Liver (tissue), 9 donors: ENCODE measurements around the gene GALNT14. TPM values are rescaled to one million over a fixed set of nuclear protein-coding genes. Genes with fewer than 3 reads are reported as not detected.

Experiments
- DNase-seq: peaks from one replicate; pipeline ENCODE4 v3.0.0-alpha.2; 2017; ENCODE audit warnings: low spot score
- H3K27ac ChIP-seq, 2 donors: one replicate each; pipeline ENCODE4 v1.7.0; 2013; ENCODE audit warnings: inconsistent platforms in 2 of 2, low read length in 2 of 2, control low read depth in 1 of 2, low read depth in 1 of 2, mild to moderate bottlenecking in 1 of 2
- H3K27me3 ChIP-seq, 4 donors: one replicate each; pipeline versions ENCODE4 v1.6.1 to v1.7.0; 2013; ENCODE audit warnings: low read length in 3 of 4, inconsistent platforms in 1 of 4, mild to moderate bottlenecking in 1 of 4, moderate library complexity in 1 of 4; ENCODE audit not compliant: control insufficient read depth in 4 of 4, insufficient read depth in 4 of 4
- H3K36me3 ChIP-seq, 4 donors: one replicate each; pipeline versions ENCODE4 v1.6.1 to v1.7.0; 2013; ENCODE audit warnings: low read length in 3 of 4, mild to moderate bottlenecking in 3 of 4, low read depth in 1 of 4, moderate library complexity in 1 of 4; ENCODE audit not compliant: control insufficient read depth in 4 of 4, insufficient read depth in 3 of 4
- H3K4me1 ChIP-seq, 4 donors: one replicate each; pipeline versions ENCODE4 v1.6.1 to v1.7.0; 2013; ENCODE audit warnings: low read length in 3 of 4, mild to moderate bottlenecking in 3 of 4, moderate library complexity in 1 of 4; ENCODE audit not compliant: control insufficient read depth in 4 of 4, insufficient read depth in 4 of 4
- H3K4me3 ChIP-seq, 3 donors: one replicate each; pipeline versions ENCODE4 v1.6.1 to v1.7.0; 2013; ENCODE audit warnings: low read length in 3 of 3, control low read depth in 1 of 3, low read depth in 1 of 3, mild to moderate bottlenecking in 1 of 3
- H3K9ac ChIP-seq, 2 donors: one replicate each; pipeline ENCODE4 v1.7.0; 2013; ENCODE audit warnings: low read length in 2 of 2, mild to moderate bottlenecking in 2 of 2, moderate library complexity in 2 of 2, control low read depth in 1 of 2, low read depth in 1 of 2
- H3K9me3 ChIP-seq, 4 donors: one replicate each; pipeline versions ENCODE4 v1.6.1 to v1.7.0; 2013; ENCODE audit warnings: low read length in 3 of 4; ENCODE audit not compliant: control insufficient read depth in 4 of 4
- ATF3 ChIP-seq: IDR thresholded peaks from 2 replicates; pipeline ENCODE4 v1.6.1; 2016; ENCODE audit warnings: antibody characterized with exemption
- EGR1 ChIP-seq, 2 donors: IDR thresholded peaks; 2 replicates each; pipeline ENCODE4 v1.6.1; 2016 to 2018; ENCODE audit warnings: antibody characterized with exemption in 2 of 2, low read depth in 2 of 2
- FOXA1 ChIP-seq: IDR thresholded peaks from 2 replicates; pipeline ENCODE4 v1.6.1; 2016; ENCODE audit warnings: antibody characterized with exemption
- FOXA2 ChIP-seq: IDR thresholded peaks from 2 replicates; pipeline ENCODE4 v1.6.1; 2016; ENCODE audit warnings: antibody characterized with exemption
- GABPA ChIP-seq, 2 donors: IDR thresholded peaks in 1 of 2; conservative IDR thresholded peaks in 1 of 2; 2 replicates each; pipeline ENCODE4 v1.6.1; 2016; ENCODE audit warnings: antibody characterized with exemption in 2 of 2, mild to moderate bottlenecking in 1 of 2, moderate library complexity in 1 of 2
- HNF4A ChIP-seq, 2 donors: conservative IDR thresholded peaks; 2 replicates each; pipeline ENCODE4 v1.6.1; 2016; ENCODE audit warnings: antibody characterized with exemption in 2 of 2, mild to moderate bottlenecking in 2 of 2
- HNF4G ChIP-seq: IDR thresholded peaks from 2 replicates; pipeline ENCODE4 v1.6.1; 2016; ENCODE audit warnings: antibody characterized with exemption
- JUND ChIP-seq, 2 donors: IDR thresholded peaks; 2 replicates each; pipeline ENCODE4 v1.6.1; 2016; ENCODE audit warnings: antibody characterized with exemption in 2 of 2
- NR2F2 ChIP-seq: IDR thresholded peaks from 2 replicates; pipeline ENCODE4 v1.6.1; 2016; ENCODE audit warnings: antibody characterized with exemption
- RAD21 ChIP-seq, 2 donors: IDR thresholded peaks; 2 replicates each; pipeline ENCODE4 v1.6.1; 2016; ENCODE audit warnings: antibody characterized with exemption in 2 of 2, mild to moderate bottlenecking in 2 of 2
- RXRA ChIP-seq, 2 donors: IDR thresholded peaks; 2 replicates each; pipeline ENCODE4 v1.6.1; 2017 to 2018; ENCODE audit warnings: antibody characterized with exemption in 2 of 2, mild to moderate bottlenecking in 1 of 2
- SP1 ChIP-seq: IDR thresholded peaks from 2 replicates; pipeline ENCODE4 v1.6.1; 2018; ENCODE audit warnings: antibody characterized with exemption, mild to moderate bottlenecking
- TAF1 ChIP-seq: conservative IDR thresholded peaks from 2 replicates; pipeline ENCODE4 v1.6.1; 2016; ENCODE audit warnings: antibody characterized with exemption, mild to moderate bottlenecking
- YY1 ChIP-seq: IDR thresholded peaks from 2 replicates; pipeline ENCODE4 v1.6.1; 2016; ENCODE audit warnings: antibody characterized with exemption, mild to moderate bottlenecking
- WGBS: extraction: QIAGEN DNeasy Blood & Tissue Kit; methylation state at CpG from one replicate; pipeline ENCODE4 v1.1.7; 2013; 5-methylcytosine and 5-hydroxymethylcytosine counted together
- polyA plus RNA-seq, 2 donors: library from polyadenylated mRNA; stranded (reverse) in 1 of 2; unstranded in 1 of 2; fragments of 200-250 nt in 1 of 2; fragments of >200 nt in 1 of 2; fragmentation: Nextera tagmentation in 1 of 2; extraction: Ambion mirVana in 1 of 2; gene quantifications; one replicate each; pipeline versions ENCODE4 v1.2.1 to v1.2.3, GENCODE V29; 2013 to 2015
- total RNA-seq, 2 donors: library from RNA; depleted of rRNA; stranded (reverse); fragments of >200 nt; gene quantifications; one replicate each; pipeline ENCODE4 v1.2.3, GENCODE V29; 2014
- TF ChIP-seq, protein P1 (sequence below): IDR thresholded peaks from 2 replicates; pipeline ENCODE4 v1.6.1; 2016; ENCODE audit warnings: antibody characterized with exemption
- TF ChIP-seq, protein P2 (sequence below): fragments of 150-350 bp; IDR thresholded peaks from 2 replicates; pipeline ENCODE4 v1.5.1; 2017; ENCODE audit warnings: improper control_type of control experiment, low read depth, low read length; ENCODE audit not compliant: missing input control
- TF ChIP-seq, protein P3 (sequence below): IDR thresholded peaks from 2 replicates; pipeline ENCODE4 v1.6.1; 2016; ENCODE audit warnings: antibody characterized with exemption, mild to moderate bottlenecking
- donor health status: healthy.
- donor health status: healthy.
- donor health status: healthy.
- donor health status: healthy.
- donor health status: healthy.

GALNT14 gene
- 1 to 10 TPM; 1.1 to 2.0 TPM for total RNA-seq
- 1 to 10 TPM in 1 of 2 donors, under 1 TPM in 1; 0.86 to 1.9 TPM for polyA plus RNA-seq

DNA sequence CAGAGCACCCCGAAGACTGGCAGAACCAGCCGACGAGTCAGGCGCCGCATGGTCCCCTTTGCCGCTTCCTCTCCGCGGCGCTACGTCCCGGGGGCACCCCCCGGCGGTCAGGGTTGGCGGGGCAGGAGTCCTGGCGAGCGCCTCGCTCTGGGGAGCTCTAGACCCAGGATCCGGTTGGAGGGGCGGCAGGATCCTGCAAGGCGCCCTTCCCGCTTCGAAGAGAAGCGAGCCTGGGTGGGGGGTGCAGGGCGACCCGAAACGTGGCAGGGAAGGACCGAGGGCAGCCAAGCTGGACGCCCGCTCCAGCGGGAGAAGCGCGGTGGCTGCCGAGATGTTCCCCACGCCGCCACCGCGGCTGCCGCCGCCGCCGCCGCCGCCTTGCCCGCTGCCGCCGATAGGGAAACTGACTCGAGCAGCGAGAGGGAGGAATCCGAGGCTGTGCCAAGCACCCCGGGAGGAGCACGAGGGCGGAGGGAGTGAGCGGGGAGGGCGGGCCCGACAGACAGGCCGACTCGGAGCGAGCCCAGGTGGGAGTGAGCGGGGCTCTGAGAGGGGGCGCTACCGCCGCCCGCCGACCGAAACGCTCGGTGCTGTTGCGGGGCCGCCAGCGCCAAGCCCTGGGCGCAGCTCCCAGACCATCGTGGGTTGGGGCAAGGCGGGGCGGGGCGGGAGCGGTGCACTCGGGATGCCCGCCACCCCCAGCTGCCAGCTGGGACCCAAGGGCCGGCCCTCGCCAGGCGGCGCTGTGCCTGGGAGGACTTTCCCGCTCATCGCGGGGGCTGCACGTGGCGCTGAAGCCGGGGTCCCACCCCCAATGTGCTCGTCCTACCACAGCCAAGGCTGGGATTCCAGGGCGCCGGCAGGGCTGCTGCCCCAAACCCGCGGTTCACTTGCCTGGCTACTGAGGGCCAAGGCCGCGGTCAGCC lies at the start of gene GALNT14:
Gene GALNT14, minus strand, starts transcription at position 404 of the 926 bp plus-strand sequence. Its CDS starts 354 bp downstream, at position 50.
- no peaks in the 10 kb centered on the region for H3K9me3 ChIP-seq
- H3K4me3 ChIP-seq, result peak within 1 kb of the TSS; percentile 25 to 59 (median 44)
- H3K27ac ChIP-seq, result no peak within 1 kb of the TSS
- H3K4me1 ChIP-seq, result peaks cover 10 to 19% (median 14%) of the 10 kb centered on the region in 4 donors
- peak; percentile 44 for DNase-seq
- TF ChIP-seq FOXA1, result no peak
- TF ChIP-seq TAF1, result no peak
- TF ChIP-seq NR2F2, result no peak
- TF ChIP-seq SP1, result no peak
- no peak for TF ChIP-seq FOXA2
- peak in 1 of 2 donors; percentile 19 for TF ChIP-seq RAD21 (IDR thresholded peaks at IDR 0.05)
- TF ChIP-seq, protein P1, sequence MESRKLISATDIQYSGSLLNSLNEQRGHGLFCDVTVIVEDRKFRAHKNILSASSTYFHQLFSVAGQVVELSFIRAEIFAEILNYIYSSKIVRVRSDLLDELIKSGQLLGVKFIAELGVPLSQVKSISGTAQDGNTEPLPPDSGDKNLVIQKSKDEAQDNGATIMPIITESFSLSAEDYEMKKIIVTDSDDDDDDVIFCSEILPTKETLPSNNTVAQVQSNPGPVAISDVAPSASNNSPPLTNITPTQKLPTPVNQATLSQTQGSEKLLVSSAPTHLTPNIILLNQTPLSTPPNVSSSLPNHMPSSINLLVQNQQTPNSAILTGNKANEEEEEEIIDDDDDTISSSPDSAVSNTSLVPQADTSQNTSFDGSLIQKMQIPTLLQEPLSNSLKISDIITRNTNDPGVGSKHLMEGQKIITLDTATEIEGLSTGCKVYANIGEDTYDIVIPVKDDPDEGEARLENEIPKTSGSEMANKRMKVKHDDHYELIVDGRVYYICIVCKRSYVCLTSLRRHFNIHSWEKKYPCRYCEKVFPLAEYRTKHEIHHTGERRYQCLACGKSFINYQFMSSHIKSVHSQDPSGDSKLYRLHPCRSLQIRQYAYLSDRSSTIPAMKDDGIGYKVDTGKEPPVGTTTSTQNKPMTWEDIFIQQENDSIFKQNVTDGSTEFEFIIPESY, result no peak
- no peak for TF ChIP-seq GABPA (IDR thresholded peaks at IDR 0.05 in 1 of 2, conservative IDR thresholded peaks at IDR 0.05 in 1 of 2)
- no peak for TF ChIP-seq HNF4G
- TF ChIP-seq, protein P2, sequence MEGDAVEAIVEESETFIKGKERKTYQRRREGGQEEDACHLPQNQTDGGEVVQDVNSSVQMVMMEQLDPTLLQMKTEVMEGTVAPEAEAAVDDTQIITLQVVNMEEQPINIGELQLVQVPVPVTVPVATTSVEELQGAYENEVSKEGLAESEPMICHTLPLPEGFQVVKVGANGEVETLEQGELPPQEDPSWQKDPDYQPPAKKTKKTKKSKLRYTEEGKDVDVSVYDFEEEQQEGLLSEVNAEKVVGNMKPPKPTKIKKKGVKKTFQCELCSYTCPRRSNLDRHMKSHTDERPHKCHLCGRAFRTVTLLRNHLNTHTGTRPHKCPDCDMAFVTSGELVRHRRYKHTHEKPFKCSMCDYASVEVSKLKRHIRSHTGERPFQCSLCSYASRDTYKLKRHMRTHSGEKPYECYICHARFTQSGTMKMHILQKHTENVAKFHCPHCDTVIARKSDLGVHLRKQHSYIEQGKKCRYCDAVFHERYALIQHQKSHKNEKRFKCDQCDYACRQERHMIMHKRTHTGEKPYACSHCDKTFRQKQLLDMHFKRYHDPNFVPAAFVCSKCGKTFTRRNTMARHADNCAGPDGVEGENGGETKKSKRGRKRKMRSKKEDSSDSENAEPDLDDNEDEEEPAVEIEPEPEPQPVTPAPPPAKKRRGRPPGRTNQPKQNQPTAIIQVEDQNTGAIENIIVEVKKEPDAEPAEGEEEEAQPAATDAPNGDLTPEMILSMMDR, result peak; percentile 7
- TF ChIP-seq HNF4A (conservative IDR thresholded peaks at IDR 0.05), result no peak
- TF ChIP-seq, protein P3, sequence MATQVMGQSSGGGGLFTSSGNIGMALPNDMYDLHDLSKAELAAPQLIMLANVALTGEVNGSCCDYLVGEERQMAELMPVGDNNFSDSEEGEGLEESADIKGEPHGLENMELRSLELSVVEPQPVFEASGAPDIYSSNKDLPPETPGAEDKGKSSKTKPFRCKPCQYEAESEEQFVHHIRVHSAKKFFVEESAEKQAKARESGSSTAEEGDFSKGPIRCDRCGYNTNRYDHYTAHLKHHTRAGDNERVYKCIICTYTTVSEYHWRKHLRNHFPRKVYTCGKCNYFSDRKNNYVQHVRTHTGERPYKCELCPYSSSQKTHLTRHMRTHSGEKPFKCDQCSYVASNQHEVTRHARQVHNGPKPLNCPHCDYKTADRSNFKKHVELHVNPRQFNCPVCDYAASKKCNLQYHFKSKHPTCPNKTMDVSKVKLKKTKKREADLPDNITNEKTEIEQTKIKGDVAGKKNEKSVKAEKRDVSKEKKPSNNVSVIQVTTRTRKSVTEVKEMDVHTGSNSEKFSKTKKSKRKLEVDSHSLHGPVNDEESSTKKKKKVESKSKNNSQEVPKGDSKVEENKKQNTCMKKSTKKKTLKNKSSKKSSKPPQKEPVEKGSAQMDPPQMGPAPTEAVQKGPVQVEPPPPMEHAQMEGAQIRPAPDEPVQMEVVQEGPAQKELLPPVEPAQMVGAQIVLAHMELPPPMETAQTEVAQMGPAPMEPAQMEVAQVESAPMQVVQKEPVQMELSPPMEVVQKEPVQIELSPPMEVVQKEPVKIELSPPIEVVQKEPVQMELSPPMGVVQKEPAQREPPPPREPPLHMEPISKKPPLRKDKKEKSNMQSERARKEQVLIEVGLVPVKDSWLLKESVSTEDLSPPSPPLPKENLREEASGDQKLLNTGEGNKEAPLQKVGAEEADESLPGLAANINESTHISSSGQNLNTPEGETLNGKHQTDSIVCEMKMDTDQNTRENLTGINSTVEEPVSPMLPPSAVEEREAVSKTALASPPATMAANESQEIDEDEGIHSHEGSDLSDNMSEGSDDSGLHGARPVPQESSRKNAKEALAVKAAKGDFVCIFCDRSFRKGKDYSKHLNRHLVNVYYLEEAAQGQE, result no peak
- no peak for TF ChIP-seq YY1
- no peaks in the 10 kb centered on the region for H3K36me3 ChIP-seq
- H3K9ac ChIP-seq, result no peak within 1 kb of the TSS
- WGBS, result 4% methylated on average over 95 of the region's 95 CpGs
- H3K27me3 ChIP-seq, result peaks cover 0 to 9% (median 6%) of the 10 kb centered on the region in 4 donors

GRCh38 chr2:31187166-31187565 lies 48.9 kb upstream of the GALNT14 start:
- DNase-seq, result no peak
- Histone ChIP-seq H3K27me3 (peaks cover 0 to 3% (median 0%) of the 10 kb centered on the region in 4 donors), H3K4me1 (no peaks in the 10 kb centered on the region), H3K4me3 (no peak overlapping the region), H3K27ac (no peak overlapping the region), H3K9me3 (peaks cover 0 to 3% (median 0%) of the 10 kb centered on the region in 4 donors), H3K9ac (no peak overlapping the region), H3K36me3 (no peaks in the 10 kb centered on the region)
- 86% methylated on average over 4 of the region's 4 CpGs for WGBS
- TF ChIP-seq GABPA (IDR thresholded peaks at IDR 0.05 in 1 of 2, conservative IDR thresholded peaks at IDR 0.05 in 1 of 2) (no peak), HNF4G (no peak), ATF3 (no peak), FOXA2 (no peak), FOXA1 (no peak), RXRA (IDR thresholded peaks at IDR 0.05) (no peak), RAD21 (IDR thresholded peaks at IDR 0.05) (no peak), JUND (IDR thresholded peaks at IDR 0.05) (no peak), EGR1 (IDR thresholded peaks at IDR 0.05; ENCODE audit: low read depth in 2 of 2) (no peak), YY1 (no peak)
- TF ChIP-seq, protein P3, result no peak
